Vagina (tissue), 2 donors: Measurements from ENCODE around the gene NUDT14. TPM values are rescaled to one million over a fixed set of nuclear protein-coding genes. Genes with fewer than 3 reads are reported as not detected.
A peak's percentile ranks its signal among the peaks of the same experiment; 100 is the strongest.

Experiments used
- DNase-seq, 2 donors: peaks; one replicate each; pipeline ENCODE4 v3.0.0-alpha.2; 2017; ENCODE audit errors: extremely low spot score in 2 of 2
- H3K27ac ChIP-seq: fragments of 200-600 bp; sonication (generic); one replicate; pipeline ENCODE4 v1.5.1; 2019
- H3K27me3 ChIP-seq: fragments of 200-600 bp; sonication (generic); one replicate; pipeline ENCODE4 v1.5.1; 2019
- H3K36me3 ChIP-seq, 2 donors: fragments of 200-600 bp; sonication (generic); one replicate each; pipeline ENCODE4 v1.5.1; 2017 to 2019
- H3K4me1 ChIP-seq: fragments of 200-600 bp; sonication (generic); one replicate; pipeline ENCODE4 v1.5.1; 2019
- H3K4me3 ChIP-seq, 2 donors: fragments of 200-600 bp; sonication (generic); 1 replicate in 1 of 2; 2 replicates in 1 of 2; pipeline ENCODE4 v1.5.1; 2016 to 2019
- H3K9me3 ChIP-seq: fragments of 200-600 bp; sonication (generic); one replicate; pipeline ENCODE4 v1.5.1; 2019
- CTCF ChIP-seq, 3 experiments: fragments of 450-650 bp in 2 of 3; fragments of 200-600 bp in 1 of 3; sonication (generic) in 1 of 3; IDR thresholded peaks; one replicate each; pipeline ENCODE4 v1.5.1; 2017 to 2019; ENCODE audit warnings: antibody characterized with exemption in 3 of 3, mild to moderate bottlenecking in 2 of 3, moderate library complexity in 2 of 3
- POLR2A ChIP-seq, 2 donors: fragments of 450-650 bp; IDR thresholded peaks; one replicate each; pipeline ENCODE4 v1.6.1; 2017; ENCODE audit warnings: antibody characterized with exemption in 2 of 2, mild to moderate bottlenecking in 2 of 2, moderate library complexity in 2 of 2
- POLR2AphosphoS5 ChIP-seq, 2 donors: sonication (generic); formaldehyde crosslinking; IDR thresholded peaks; one replicate each; pipeline ENCODE4 v1.9.0; 2017; ENCODE audit warnings: antibody characterized with exemption in 2 of 2, mild to moderate bottlenecking in 2 of 2, low read depth in 1 of 2; ENCODE audit not compliant: insufficient read depth in 1 of 2
- intact Hi-C: fragments of 100-400 bp; cut with DNase I; formaldehyde crosslinking; loops from one replicate; pipeline ENCODE4 v1.15.1; 2023
- total RNA-seq: library from RNA; depleted of rRNA; stranded (reverse); fragments of >200 nt; gene quantifications from one replicate; pipeline ENCODE4 v1.2.3, GENCODE V29; 2016

The NUDT14 gene
- 11.0 TPM for total RNA-seq

- DNase-seq = no peak
Measured at GRCh38 chr14:105180592-105181548, at the start of gene NUDT14. TSS of gene NUDT14 (minus strand) at chr14:105181312. CDS start at chr14:105181209, 103 bp downstream.

GRCh38 chr14:105229099-105229655 lies 48.1 kb upstream of the NUDT14 start:
- no peaks in the 10 kb centered on the region for H3K9me3 ChIP-seq
- H3K4me3 ChIP-seq = no peak overlapping the region
- DNase-seq = no peak
- no peak overlapping the region for H3K27ac ChIP-seq
- H3K4me1 ChIP-seq = no peaks in the 10 kb centered on the region
- no peaks in the 10 kb centered on the region for H3K27me3 ChIP-seq
- TF ChIP-seq CTCF (IDR thresholded peaks at IDR 0.05) (no peak), POLR2A (IDR thresholded peaks at IDR 0.05) (no peak), POLR2AphosphoS5 (IDR thresholded peaks at IDR 0.05; ENCODE audit: insufficient read depth in 1 of 2, low read depth in 1 of 2) (no peak)
- peaks cover 0 to 26% of the 10 kb centered on the region in 2 donors for H3K36me3 ChIP-seq
- intact Hi-C loops = no loop called here

More at GRCh38 chr14:105180592-105181548, at the start of gene NUDT14:
- H3K4me1 ChIP-seq = peaks cover 34% of the 10 kb centered on the region
- TF ChIP-seq POLR2AphosphoS5 (IDR thresholded peaks at IDR 0.05; ENCODE audit: insufficient read depth in 1 of 2, low read depth in 1 of 2) = no peak
- TF ChIP-seq POLR2A (IDR thresholded peaks at IDR 0.05) = no peak
- TF ChIP-seq CTCF (IDR thresholded peaks at IDR 0.05) = no peak
- peak within 1 kb of the TSS; percentile 47 to 62 for H3K4me3 ChIP-seq
- H3K27me3 ChIP-seq = no peaks in the 10 kb centered on the region
- H3K27ac ChIP-seq = peak within 1 kb of the TSS; percentile 48
- H3K36me3 ChIP-seq = no peaks in the 10 kb centered on the region
- H3K9me3 ChIP-seq = no peaks in the 10 kb centered on the region
- intact Hi-C loops = no loop called here

GRCh38 chr14:105228562-105228961 lies 47.5 kb upstream of the NUDT14 start:
- Histone ChIP-seq H3K9me3 (no peaks in the 10 kb centered on the region), H3K27ac (no peak overlapping the region), H3K4me3 (no peak overlapping the region), H3K36me3 (peaks cover 0 to 26% of the 10 kb centered on the region in 2 donors), H3K27me3 (no peaks in the 10 kb centered on the region), H3K4me1 (no peaks in the 10 kb centered on the region)
- TF ChIP-seq CTCF (IDR thresholded peaks at IDR 0.05) (no peak), POLR2A (IDR thresholded peaks at IDR 0.05) (no peak), POLR2AphosphoS5 (IDR thresholded peaks at IDR 0.05; ENCODE audit: insufficient read depth in 1 of 2, low read depth in 1 of 2) (no peak)
- intact Hi-C loops = no loop called here
- DNase-seq = no peak

GRCh38 chr14:105227346-105227745 lies 46.2 kb upstream of the NUDT14 start:
- Histone ChIP-seq H3K27me3 (no peaks in the 10 kb centered on the region), H3K36me3 (peaks cover 0 to 31% of the 10 kb centered on the region in 2 donors), H3K27ac (no peak overlapping the region), H3K9me3 (no peaks in the 10 kb centered on the region), H3K4me3 (no peak overlapping the region), H3K4me1 (no peaks in the 10 kb centered on the region)
- intact Hi-C loops = no loop called here
- no peak for DNase-seq
- TF ChIP-seq POLR2AphosphoS5 (IDR thresholded peaks at IDR 0.05; ENCODE audit: insufficient read depth in 1 of 2, low read depth in 1 of 2) (no peak), POLR2A (IDR thresholded peaks at IDR 0.05) (no peak), CTCF (IDR thresholded peaks at IDR 0.05) (no peak)
